HG03196 (cell line): ENCODE data around the gene ZNF670.
"Not testable (repeated sequence)": the region's sequence is repeated elsewhere in the genome, so short reads cannot be mapped to it uniquely, and the experiment has no call there.

ENCODE experiments used
- ATAC-seq: cut with Tn5 transposase; IDR thresholded peaks from one replicate; pipeline ENCODE4 v1.9.1; 2021; ENCODE audit not compliant: unreplicated experiment

Gene ZNF670

GRCh38 chr1:247078258-247079140, at the start of gene ZNF670:
ZNF670 (minus strand) TSS chr1:247078811; CDS start chr1:247078596, 215 bp downstream.
- peak; percentile 100 for ATAC-seq

DNA sequence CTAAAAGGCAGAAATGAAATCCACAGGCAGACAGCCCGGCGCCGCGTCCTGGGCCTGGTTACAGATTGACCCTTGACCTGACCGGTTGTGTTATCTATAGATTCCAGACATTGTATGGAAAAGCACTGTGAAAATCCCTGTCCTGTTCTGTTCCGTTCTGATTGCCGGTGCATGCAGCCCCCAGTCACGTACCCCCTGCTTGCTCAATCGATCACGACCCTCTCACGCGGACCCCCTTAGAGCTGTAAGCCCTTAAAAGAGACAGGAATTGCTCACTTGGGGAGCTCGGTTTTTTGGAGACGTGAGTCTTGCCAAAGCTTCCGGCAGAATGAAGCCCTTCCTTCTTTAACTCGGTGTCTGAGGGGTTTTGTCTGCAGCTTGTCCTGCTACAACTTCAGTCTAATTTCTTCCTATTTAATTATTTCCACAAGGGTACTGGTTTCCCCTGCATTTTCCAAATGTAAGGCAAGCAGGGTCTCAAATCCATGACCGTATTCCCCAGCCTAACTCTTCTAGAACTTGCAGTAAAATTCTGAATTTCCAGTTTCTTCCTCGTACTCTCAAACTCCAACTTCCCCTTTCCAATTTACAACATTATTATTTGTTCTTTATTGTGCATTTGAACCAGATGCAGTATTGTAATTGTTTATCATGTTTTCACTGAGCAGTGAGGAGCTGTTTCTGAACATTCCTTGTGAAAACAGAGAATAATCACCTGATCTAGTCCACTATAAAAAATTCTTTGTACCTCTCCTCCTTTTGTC, 49.1 kb upstream of the ZNF670 start:
- ATAC-seq, result not testable (repeated sequence)

GRCh38 chr1:247126601-247127000, 48.0 kb upstream of the ZNF670 start:
- peak; percentile 48 for ATAC-seq

DNA sequence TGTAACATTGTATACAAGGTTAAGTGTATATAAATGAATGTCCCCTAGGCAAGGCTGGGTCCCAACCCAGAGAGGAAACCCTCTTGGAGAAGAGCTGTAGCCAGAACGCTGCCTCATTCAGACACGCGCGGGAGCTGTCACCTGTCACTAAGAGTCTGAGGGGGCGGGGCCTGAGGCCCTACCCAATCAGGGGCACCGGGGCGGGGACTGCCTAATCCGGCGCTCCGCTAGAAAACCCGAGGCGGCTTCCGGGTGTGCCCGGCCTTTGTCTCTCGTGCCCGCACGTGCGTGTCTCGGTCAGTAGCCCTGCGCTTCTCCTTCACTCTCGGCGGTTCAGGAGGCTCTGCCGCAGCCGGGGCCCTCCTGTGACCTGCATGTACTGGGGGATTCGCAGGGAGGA, 47.6 kb upstream of the ZNF670 start:
- ATAC-seq, result peak; percentile 99

DNA sequence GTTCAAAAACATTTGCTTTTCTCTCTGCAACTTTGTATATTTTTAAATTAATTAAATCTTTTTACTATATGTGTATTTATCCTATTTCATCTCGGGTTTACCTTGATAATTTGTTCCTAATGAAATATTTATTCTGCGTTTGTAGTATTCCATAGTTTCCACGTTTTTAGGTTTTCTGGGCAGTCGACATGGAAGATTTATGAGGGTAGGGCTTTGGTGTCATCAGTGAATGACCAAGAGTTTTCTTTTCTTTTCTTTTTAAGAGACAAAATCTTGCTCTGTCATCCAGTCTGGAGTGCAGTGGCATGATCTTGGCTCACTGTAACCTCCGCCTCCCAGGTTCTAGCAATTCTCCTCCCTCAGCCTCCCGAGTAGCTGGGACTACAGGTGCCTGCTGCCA, 42.8 kb upstream of the ZNF670 start:
- ATAC-seq, result no peak

GRCh38 chr1:247120408-247120668, 41.7 kb upstream of the ZNF670 start:
- not testable (repeated sequence) for ATAC-seq

DNA sequence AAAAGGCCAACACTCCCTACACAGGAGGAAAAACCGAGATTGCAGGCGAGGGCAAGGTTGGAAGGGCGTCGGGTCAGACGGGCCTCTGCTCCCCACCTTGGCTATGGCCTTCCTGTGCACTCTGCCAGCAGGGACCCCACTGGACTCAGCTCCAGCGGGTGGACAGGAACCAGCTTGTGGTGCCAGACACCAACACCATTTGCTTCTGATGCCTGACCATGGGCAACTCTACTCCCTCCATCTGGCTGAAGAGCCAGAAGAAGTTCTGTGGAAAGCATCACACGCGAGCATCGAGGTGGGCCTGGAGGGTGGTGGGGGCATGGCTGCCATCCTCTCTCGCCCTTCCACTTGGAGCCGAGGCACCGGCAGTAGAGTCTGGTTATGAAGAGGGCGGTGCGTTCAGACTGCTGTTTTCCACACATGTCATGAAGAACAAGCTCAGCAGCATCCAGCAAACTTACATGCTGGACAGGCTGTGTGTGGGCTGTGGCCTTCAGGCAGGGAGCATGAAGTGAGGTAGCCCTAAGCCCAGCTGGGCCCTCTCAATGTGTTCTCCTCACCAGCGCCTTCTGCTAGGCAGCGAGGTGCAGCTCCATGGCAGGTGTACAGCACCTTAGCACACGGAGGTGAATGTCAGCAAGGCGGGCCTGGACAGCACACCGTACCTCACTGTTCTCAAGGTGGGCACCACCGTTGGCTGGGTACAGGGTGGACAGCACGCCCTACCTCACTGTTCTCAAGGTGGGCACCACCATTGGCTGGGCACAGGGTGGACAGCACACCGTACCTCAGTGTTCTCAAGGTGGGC, 41.2 kb upstream of the ZNF670 start:
- ATAC-seq, result no peak

DNA sequence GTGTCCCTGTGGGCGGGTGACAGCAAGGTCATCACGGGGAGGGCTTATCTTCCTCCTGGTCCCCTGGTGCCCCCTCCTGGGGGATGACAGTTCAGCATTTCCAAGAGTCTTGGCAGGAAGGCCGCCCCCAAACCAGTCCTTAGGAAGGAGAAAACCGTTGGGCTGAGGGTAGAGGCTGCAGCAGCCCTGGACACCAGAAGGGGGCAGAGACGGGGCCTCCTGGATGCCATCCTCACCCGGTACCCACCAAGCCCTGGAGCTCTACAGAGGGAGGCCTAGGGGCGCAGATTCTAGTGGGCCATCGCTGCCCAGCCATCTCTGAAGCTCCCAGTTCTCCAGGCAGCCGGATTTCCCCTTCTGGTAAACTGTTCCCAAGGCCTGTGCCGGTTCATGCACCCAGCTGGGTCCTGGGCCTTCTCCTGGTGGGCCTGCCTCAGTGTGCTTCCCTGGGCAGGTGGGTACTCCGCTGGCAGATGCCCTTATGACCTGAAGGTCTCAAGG, 40.4 kb upstream of the ZNF670 start:
- no peak for ATAC-seq

GRCh38 chr1:247115545-247115944, 36.9 kb upstream of the ZNF670 start:
- no peak for ATAC-seq

DNA sequence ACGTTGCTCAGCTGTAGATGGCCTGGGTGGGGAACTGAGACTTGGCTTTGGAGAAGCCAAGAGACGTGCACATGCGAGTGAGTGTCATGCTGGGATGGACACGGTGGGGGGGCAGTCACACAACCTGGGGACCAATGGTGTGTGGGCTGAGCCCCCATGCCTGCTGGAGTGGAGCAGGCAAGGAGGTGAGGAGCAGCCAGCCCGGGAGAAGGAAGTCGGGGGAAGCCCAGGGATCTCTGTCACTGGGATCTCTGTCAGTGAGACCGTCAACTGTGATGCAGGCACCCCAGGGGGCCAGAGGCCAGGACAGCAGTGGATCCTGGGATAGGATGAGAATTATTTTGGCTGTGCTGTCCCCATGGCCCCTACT, 36.5 kb upstream of the ZNF670 start:
- ATAC-seq, result no peak

DNA sequence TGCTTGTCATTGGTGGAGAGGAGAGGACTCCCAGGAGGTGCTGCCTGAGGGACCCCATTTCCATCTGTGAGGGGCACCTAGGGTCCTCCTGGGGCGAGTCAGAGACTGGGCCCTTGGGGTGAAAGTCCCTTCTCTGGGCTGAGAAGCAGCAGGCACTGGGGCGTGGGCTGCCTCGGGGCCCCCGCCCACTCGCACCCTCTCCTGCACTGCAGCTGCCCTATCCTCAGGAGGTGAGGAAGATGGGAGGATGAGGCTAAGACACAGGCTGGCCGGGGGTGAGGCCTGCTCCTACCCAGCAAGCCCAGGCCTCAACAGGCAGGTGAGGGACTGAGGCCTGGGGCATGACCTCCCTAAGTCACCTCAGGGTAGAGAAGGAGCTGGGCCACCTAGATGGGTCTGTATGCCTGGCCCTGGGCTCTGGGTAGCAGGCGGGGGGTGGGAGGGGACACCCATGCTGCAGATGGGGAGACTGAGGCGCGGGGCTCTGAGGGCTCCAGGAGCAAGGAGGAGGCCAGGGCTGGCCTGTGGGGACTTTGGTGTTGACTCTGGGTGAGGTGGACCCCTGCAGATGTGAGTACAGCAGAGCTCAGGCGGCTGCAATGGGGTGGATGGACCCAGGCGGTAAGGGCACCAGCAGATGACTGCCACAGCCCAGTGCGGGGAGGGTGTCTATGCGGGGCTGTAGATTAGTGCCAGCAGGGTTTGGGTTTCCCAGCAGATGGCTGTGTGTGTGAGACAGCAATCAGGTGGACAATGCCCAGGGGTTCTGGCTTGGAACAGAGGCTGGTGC, 35.9 kb upstream of the ZNF670 start:
- ATAC-seq, result no peak

DNA sequence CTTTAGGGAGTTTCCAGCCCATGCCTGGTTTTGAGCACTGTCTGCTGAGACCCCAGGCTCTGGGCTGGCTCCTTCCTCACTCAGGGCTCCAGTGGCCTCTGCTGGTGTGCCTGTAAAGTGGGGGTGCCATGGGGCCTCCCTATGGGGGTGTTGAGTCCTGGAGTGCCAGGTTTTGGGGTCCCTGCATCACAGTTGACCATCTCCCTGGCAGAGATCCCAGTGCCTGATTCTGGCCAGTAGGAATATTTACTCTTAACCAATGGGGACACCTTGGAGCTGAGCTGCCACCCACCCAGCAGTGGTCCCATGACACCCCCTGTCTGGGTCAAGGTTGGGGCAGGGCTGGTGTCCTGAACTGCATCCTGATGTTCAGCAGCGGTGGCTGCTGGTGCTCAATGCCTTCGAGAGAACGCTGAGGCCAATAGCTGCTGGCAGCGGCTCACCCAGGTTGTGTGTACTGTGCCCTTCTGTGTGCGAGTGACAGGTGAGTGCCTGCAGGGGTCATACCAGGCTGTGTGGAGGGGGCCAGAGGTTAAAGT, 35.2 kb upstream of the ZNF670 start:
- no peak for ATAC-seq

- ATAC-seq, result no peak
Observed at GRCh38 chr1:247113094-247113497, 34.5 kb upstream of the ZNF670 start.

GRCh38 chr1:247112479-247112781, 33.8 kb upstream of the ZNF670 start:
- no peak for ATAC-seq

DNA sequence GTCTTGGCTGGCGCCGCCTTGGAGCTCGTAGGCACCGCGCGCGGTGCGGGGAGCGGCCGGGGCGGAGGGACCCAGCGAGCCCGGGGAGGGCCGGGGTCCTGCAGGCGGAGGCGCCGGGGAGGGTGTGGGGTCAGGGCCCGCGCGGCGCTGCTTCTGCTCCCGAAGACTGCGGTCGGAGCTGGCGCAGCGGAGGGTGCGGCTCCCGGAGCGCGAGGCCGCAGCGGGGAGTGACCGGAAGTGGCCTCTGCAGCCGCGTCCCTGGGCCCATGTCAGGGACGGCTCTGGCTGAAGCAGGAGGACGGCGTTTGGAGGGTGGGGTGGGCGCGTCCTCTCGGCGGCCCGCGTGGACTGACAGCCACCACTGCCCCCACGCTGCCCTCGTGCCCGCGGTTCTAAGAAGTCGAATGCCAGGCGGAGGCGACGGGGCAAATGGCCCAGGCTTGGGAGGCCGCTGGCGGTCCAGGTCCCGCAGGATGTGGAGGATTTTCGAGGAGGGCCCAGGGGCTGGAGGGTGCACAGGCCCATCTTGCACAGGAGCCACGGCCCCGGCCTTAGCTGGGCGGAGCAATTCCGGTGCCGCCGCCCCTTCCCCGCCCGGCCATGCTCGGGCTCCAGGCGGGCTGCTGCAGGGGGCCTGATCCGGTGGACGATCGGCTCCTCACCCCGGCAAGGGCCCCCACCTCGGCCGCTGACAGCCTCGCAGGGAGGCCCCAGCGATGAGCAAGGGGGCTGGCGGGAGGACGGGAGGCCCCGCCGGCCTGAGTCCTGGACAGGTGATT, 33.3 kb upstream of the ZNF670 start:
- ATAC-seq, result no peak

DNA sequence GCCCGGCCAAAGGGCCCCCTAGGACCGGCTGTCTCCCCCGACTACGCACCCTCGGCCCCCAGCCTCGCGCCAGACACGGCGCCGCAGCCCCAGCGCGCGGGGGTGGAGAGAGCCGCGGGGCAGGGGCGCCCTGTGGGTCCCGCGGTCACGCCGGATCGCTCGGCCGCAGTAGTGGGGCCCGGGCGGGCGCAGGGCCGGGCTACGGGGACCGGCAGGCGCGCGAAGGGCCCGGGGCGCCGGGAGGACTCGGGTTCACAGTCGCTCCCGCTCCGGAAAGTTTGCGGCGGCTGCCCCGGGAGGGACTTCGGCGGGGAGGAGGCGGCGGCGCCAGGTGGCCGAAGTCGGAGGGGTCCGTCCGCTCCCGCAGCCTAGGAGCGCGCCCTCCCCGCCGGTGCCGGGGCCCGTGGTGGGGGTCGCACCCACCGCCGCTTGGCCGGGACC, 32.7 kb upstream of the ZNF670 start:
- no peak for ATAC-seq

DNA sequence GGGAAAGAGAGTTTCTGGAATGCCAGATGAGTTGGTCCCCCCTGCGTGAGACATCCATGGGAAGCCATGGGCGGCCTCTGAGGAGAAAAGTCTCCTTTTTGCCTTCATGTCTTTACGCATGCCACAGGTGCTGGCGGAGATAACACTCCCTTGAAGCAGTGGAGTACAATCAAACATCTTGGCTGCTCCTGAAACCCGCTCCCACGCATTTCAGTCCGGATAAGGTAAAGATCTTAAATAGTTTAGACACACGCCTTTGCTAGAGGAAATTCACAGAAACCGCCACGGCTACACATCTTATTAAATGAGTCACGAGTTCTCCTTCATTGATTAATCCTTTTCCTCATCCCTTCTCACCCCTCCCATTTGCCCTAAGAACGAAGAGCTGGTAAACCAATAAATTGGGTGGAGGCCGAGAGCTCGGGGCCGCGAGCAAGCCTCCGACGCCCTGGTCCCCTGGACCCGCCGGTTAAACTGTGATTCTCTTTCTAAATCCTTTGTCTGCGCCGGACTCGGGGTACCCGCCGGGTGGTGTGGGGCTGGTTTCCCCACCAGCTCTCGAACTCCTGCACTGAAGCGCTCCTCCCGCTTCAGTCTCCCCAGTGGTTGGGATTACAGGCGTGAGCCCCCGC, 32.1 kb upstream of the ZNF670 start:
- no peak for ATAC-seq

- ATAC-seq, result no peak
Observed at GRCh38 chr1:247107694-247108093, 29.1 kb upstream of the ZNF670 start.

- ATAC-seq, result no peak
Observed at GRCh38 chr1:247105966-247106365, 27.4 kb upstream of the ZNF670 start.
